Right lobe of liver (tissue), 4 donors: ENCODE results near the gene HOXA9.

Experiments used
- CTCF ChIP-seq, 4 donors: fragments of 200-600 bp in 3 of 4; fragments of 450-650 bp in 1 of 4; IDR thresholded peaks; one replicate each; pipeline versions ENCODE4 v1.5.1 to v1.8.0; 2016 to 2022; ENCODE audit warnings: antibody characterized with exemption in 4 of 4, mild to moderate bottlenecking in 2 of 4
- POLR2A ChIP-seq: fragments of 450-650 bp; IDR thresholded peaks from one replicate; pipeline ENCODE4 v1.6.1; 2017; ENCODE audit warnings: antibody characterized with exemption, mild to moderate bottlenecking
- donor health status: DM: no; HTN: no; CAD: no.
- donor health status: DM: no; HTN: no; CAD: no.
- donor health status: DM: no; HTN: yes; CAD: no.

- TF ChIP-seq CTCF (IDR thresholded peaks at IDR 0.05): no peak
- no peak for TF ChIP-seq POLR2A
Observed at GRCh38 chr7:27152816-27153442, 12.4 kb downstream of the HOXA9 start.
